Panc1 (cell line): ENCODE data around the gene AMIGO2. TPM values are rescaled to one million over a fixed set of nuclear protein-coding genes. Genes with fewer than 3 reads are reported as not detected.

Experiments used
- ATAC-seq: fragments of 200-7000 bp; cut with Tn5 transposase; 2 replicates; pipeline ENCODE4 v1.9.1; 2020; ENCODE audit warnings: mild to moderate bottlenecking, moderate library complexity
- BruUV-seq: library from RNA; stranded (reverse); fragments of 400-500 nt; replicated peaks from 2 replicates; lab custom pipeline; 2021; lab: Mats Ljungman, UMichigan
- CTCF ChIA-PET: fragments of 300-600 bp; sonication (Branson Sonifier 250); formaldehyde crosslinking; loops from one replicate; lab custom pipeline; 2022; ENCODE audit warnings: antibody characterized with exemption; lab: Charles Lee
- POLR2A ChIA-PET: fragments of 300-600 bp; sonication (Branson Sonifier 250); formaldehyde crosslinking; loops from one replicate; lab custom pipeline; 2022; ENCODE audit warnings: antibody characterized with exemption; lab: Charles Lee
- DNase-seq: peaks from one replicate; pipeline ENCODE4 v3.0.0-alpha.2; 2010; ENCODE audit warnings: low read depth, low spot score
- H3K27ac ChIP-seq: 2 replicates; pipeline ENCODE4 v1.5.1; 2011; ENCODE audit warnings: mild to moderate bottlenecking, low read length, inconsistent platforms
- H3K27me3 ChIP-seq: fragments of 200-500 bp; sonication (Bioruptor generic); 2 replicates; pipeline ENCODE4 v1.6.0; 2014; ENCODE audit warnings: low read length, inconsistent platforms; ENCODE audit not compliant: control insufficient read depth, insufficient read depth
- H3K36me3 ChIP-seq: fragments of 200-500 bp; sonication (Bioruptor generic); 2 replicates; pipeline ENCODE4 v1.5.1; 2014; ENCODE audit warnings: inconsistent platforms, mild to moderate bottlenecking, low read length, moderate library complexity; ENCODE audit not compliant: control insufficient read depth, insufficient read depth
- H3K4me1 ChIP-seq: 2 replicates; pipeline ENCODE4 v1.5.1; 2011; ENCODE audit warnings: inconsistent platforms, mild to moderate bottlenecking, low read length, moderate library complexity; ENCODE audit not compliant: control insufficient read depth, insufficient read depth
- H3K4me3 ChIP-seq, 2 experiments: 2 replicates each; pipeline ENCODE4 v1.5.1; 2011 to 2012; ENCODE audit warnings: low read depth in 2 of 2, low read length in 2 of 2, mild to moderate bottlenecking in 2 of 2, inconsistent platforms in 1 of 2, moderate library complexity in 1 of 2
- H3K9me3 ChIP-seq: fragments of 200-500 bp; sonication (Bioruptor generic); 2 replicates; pipeline ENCODE4 v1.5.1; 2014; ENCODE audit warnings: low read depth, mild to moderate bottlenecking, inconsistent platforms, low read length, moderate library complexity; ENCODE audit not compliant: control insufficient read depth, insufficient read depth
- POLR2AphosphoS5 ChIP-seq: IDR thresholded peaks from 2 replicates; pipeline ENCODE4 v1.6.1; 2012; ENCODE audit warnings: mild to moderate bottlenecking, low read depth, low read length, moderate library complexity
- SIN3A ChIP-seq: IDR thresholded peaks from 2 replicates; pipeline ENCODE4 v1.6.1; 2012; ENCODE audit warnings: low read depth, mild to moderate bottlenecking, low read length, moderate library complexity, borderline replicate concordance; ENCODE audit not compliant: insufficient read depth
- TCF7L2 ChIP-seq: IDR thresholded peaks from 2 replicates; pipeline ENCODE4 v1.6.1; 2011; ENCODE audit warnings: mild to moderate bottlenecking, low read depth, low read length, inconsistent platforms
- in situ Hi-C: cut with HindIII; loops from 2 replicates; pipeline ENCODE4 v1.10.0; 2016; ENCODE audit warnings: low sequenced_read_pairs, low pct_unique_long_range_greater_than_20kb
- intact Hi-C: fragments of 100-400 bp; cut with micrococcal nuclease; formaldehyde crosslinking; loops from one replicate; pipeline ENCODE4 v1.10.0; 2022; ENCODE audit not compliant: unreplicated experiment
- total RNA-seq: library from RNA; stranded (reverse); gene quantifications from one replicate; pipeline ENCODE4 v1.2.1, GENCODE V29; 2021; ENCODE audit not compliant: unreplicated experiment
- TF ChIP-seq, protein P1 (sequence below), 2 experiments: IDR thresholded peaks; 2 replicates each; pipeline ENCODE4 v1.6.1; 2011 to 2012; ENCODE audit warnings: low read depth in 2 of 2, control low read depth in 1 of 2, low read length in 1 of 2, mild to moderate bottlenecking in 1 of 2, moderate library complexity in 1 of 2; ENCODE audit not compliant: insufficient read depth in 1 of 2
- TF ChIP-seq, protein P2 (sequence below): fragments of 450-650 bp; IDR thresholded peaks from 2 replicates; pipeline ENCODE4 v1.5.1; 2017; ENCODE audit warnings: mild to moderate bottlenecking

AMIGO2 gene
- total RNA-seq, 1 experiment from 2014 or later: 21.8 TPM

DNA sequence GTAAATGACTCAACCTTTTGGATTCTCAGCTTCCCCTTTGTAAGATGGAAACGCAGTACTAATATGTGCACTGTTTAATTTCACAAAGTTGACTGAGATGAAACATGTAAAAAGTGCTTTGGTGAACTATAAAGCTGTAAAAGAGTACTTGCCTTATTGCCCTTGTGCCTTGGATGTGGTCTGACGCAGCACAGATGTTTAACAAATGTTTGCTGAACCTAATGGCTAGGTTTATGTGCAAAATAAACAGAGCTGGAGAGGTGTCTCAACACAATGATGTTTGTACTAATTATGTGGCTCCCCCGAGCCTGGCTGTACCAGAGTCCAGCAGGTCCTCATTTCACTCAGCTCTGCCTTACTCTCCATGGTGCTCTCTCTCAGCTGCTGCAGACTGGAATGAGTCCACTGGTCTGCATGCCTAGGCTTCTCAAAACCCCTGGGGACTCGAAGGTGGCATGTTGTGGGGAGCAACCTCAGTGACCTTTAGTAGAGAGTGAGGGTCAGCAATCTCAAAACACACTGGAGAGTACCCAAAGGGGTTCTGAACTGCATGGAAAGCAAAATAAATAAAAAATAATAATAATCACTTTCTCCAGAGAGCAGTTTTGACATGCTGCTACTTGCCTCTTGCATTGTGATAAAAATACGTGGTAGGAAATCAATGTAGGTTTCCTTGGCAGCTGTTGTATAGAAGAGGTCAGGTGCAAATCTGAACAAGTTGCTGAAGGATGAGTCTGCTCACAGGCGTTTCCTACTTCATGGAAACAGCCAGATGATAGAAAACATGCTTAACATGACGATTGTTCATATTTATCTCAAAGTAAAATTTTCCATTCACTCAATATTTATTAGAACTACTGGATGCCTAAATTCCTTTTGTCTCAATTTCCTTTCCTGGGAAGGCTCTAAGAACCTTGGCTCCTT lies 8.5 kb upstream of the AMIGO2 start:
- peak overlapping the region; percentile 86 for H3K27ac ChIP-seq
- POLR2A ChIA-PET: no interaction called here

DNA sequence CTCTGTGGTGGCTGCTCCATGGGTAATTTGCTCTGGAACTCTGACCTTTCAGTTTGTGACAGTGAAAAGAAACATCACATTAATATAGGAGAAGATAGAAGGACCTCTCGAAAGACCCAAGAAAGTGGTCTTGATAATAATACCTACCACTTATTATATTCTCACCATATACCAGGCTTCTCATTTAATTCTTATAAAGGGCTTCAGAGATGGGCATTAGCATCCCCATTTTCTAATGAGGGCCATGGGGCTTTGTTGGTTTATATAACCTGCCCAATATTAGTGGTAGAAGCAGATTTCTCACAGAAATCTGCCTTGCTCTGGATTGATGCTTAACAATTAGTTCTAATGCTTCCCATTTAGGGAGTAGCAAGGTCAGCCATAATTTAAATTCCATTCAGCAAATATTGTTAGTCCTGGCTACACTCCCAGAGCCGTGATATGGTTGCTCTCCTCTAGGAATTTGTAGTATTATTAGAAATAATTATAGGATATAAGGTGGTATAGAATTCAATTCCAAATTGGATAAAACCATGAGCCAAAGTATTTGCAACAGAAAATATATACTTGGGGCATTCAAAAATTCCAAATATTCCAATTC lies 7.4 kb upstream of the AMIGO2 start:
- TF ChIP-seq, protein P1, sequence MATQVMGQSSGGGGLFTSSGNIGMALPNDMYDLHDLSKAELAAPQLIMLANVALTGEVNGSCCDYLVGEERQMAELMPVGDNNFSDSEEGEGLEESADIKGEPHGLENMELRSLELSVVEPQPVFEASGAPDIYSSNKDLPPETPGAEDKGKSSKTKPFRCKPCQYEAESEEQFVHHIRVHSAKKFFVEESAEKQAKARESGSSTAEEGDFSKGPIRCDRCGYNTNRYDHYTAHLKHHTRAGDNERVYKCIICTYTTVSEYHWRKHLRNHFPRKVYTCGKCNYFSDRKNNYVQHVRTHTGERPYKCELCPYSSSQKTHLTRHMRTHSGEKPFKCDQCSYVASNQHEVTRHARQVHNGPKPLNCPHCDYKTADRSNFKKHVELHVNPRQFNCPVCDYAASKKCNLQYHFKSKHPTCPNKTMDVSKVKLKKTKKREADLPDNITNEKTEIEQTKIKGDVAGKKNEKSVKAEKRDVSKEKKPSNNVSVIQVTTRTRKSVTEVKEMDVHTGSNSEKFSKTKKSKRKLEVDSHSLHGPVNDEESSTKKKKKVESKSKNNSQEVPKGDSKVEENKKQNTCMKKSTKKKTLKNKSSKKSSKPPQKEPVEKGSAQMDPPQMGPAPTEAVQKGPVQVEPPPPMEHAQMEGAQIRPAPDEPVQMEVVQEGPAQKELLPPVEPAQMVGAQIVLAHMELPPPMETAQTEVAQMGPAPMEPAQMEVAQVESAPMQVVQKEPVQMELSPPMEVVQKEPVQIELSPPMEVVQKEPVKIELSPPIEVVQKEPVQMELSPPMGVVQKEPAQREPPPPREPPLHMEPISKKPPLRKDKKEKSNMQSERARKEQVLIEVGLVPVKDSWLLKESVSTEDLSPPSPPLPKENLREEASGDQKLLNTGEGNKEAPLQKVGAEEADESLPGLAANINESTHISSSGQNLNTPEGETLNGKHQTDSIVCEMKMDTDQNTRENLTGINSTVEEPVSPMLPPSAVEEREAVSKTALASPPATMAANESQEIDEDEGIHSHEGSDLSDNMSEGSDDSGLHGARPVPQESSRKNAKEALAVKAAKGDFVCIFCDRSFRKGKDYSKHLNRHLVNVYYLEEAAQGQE (IDR thresholded peaks at IDR 0.05; ENCODE audit: insufficient read depth in 1 of 2, low read depth in 2 of 2, low read length in 1 of 2): no peak
- no peak for TF ChIP-seq POLR2AphosphoS5
- TF ChIP-seq, protein P2, sequence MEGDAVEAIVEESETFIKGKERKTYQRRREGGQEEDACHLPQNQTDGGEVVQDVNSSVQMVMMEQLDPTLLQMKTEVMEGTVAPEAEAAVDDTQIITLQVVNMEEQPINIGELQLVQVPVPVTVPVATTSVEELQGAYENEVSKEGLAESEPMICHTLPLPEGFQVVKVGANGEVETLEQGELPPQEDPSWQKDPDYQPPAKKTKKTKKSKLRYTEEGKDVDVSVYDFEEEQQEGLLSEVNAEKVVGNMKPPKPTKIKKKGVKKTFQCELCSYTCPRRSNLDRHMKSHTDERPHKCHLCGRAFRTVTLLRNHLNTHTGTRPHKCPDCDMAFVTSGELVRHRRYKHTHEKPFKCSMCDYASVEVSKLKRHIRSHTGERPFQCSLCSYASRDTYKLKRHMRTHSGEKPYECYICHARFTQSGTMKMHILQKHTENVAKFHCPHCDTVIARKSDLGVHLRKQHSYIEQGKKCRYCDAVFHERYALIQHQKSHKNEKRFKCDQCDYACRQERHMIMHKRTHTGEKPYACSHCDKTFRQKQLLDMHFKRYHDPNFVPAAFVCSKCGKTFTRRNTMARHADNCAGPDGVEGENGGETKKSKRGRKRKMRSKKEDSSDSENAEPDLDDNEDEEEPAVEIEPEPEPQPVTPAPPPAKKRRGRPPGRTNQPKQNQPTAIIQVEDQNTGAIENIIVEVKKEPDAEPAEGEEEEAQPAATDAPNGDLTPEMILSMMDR: no peak
- no peak for TF ChIP-seq SIN3A
- TF ChIP-seq TCF7L2: no peak
- Histone ChIP-seq H3K27me3 (no peaks in the 10 kb centered on the region), H3K9me3 (no peaks in the 10 kb centered on the region; the same call in 1 of the 2 replicates), H3K36me3 (no peaks in the 10 kb centered on the region), H3K4me3 (no peak overlapping the region), H3K4me1 (peaks cover 67% of the 10 kb centered on the region), H3K27ac (peak overlapping the region; percentile 86)
- intact Hi-C loops (no loop called here), in situ Hi-C loops (no loop called here)
- ChIA-PET POLR2A (no interaction called here), CTCF (no interaction called here)
- DNase-seq (no peak), ATAC-seq (no peak)
- BruUV-seq: no TSS peak

More for the DNA sequence above, 8.5 kb upstream of the AMIGO2 start:
- CTCF ChIA-PET: interaction anchor here (0.7 kb wide), 1 partner anchor 50 kb away, joined by 3 read pairs; no protein-coding TSS in a partner anchor
- H3K27me3 ChIP-seq: no peaks in the 10 kb centered on the region
- DNase-seq: no peak
- in situ Hi-C loops: no loop called here
- no peaks in the 10 kb centered on the region for H3K36me3 ChIP-seq
- peak; percentile 84 for ATAC-seq
- no peaks in the 10 kb centered on the region; the same call in 1 of the 2 replicates for H3K9me3 ChIP-seq
- no TSS peak for BruUV-seq
- TF ChIP-seq POLR2AphosphoS5 (no peak), SIN3A (no peak), TCF7L2 (peak; percentile 95)
- TF ChIP-seq, protein P2: no peak
- TF ChIP-seq, protein P1 (IDR thresholded peaks at IDR 0.05; ENCODE audit: insufficient read depth in 1 of 2, low read depth in 2 of 2, low read length in 1 of 2): peak in 1 of 2 experiments; percentile 15; a peak in 1 of 4 replicates
- peak overlapping the region in 1 of 2 experiments; percentile 19; a peak in 1 of 4 replicates for H3K4me3 ChIP-seq
- peaks cover 56% of the 10 kb centered on the region for H3K4me1 ChIP-seq
- intact Hi-C loops: no loop called here
